Renal cortex interstitium (tissue), 11 donors: ENCODE data around the gene ZNF764. TPM values are rescaled to one million over a fixed set of nuclear protein-coding genes. Genes with fewer than 3 reads are reported as not detected.
"Not testable (repeated sequence)": the region's sequence is repeated elsewhere in the genome, so short reads cannot be mapped to it uniquely, and the experiment has no call there.

ENCODE experiments used
- DNase-seq, 11 donors: peaks; one replicate each; pipeline ENCODE4 v3.0.0-alpha.2; 2013; ENCODE audit warnings: low read depth in 9 of 11, low spot score in 4 of 11; ENCODE audit errors: extremely low read depth in 1 of 11
- polyA plus RNA-seq, 3 donors: library from polyadenylated mRNA; unstranded; fragments of 120-200 nt; gene quantifications; one replicate each; pipeline ENCODE4 v1.2.1, GENCODE V29; 2013; ENCODE audit not compliant: insufficient read length in 3 of 3

Gene ZNF764
- polyA plus RNA-seq, 3 donors, result 10.8 to 15.8 (median 12.5) TPM

DNA sequence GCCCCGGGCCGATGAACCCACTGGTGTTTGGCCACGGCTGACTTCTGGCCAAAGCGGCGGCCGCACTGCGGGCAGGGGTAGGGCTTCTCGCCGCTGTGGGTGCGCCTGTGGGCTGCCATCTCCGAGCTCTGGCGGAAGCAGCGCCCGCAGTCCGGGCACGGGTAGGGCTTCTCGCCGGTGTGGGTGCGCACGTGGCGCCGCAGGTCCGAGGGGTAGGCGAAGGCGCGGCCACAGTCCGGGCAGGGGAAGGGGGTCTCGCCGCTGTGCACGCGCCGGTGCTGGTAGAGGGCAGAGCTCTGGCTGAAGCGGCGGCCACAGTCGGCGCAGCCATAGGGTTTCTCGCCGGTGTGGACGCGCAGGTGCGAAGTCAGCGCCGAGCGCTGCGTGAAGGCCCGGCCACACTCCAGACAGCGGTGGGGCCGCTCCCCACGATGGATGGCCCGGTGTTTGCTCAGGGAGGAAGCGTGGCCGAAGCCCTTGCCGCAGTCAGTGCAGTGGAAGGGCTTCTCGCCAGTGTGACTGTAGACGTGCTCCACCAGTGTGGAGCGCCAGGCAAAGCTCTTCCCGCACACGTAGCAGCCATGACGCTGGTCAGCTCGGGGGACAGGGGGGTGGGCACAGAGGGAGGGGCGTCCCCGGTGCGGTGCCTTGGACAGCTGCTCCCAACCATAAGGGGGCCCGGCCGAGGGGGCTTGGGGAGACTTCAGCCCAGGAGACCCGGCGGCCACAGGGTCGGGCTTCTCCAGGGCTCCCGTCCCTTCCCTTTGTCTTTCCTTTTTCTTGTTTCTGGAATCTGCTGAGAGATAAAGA lies 2.7 kb downstream of the ZNF764 start:
- DNase-seq, result no peak

DNA sequence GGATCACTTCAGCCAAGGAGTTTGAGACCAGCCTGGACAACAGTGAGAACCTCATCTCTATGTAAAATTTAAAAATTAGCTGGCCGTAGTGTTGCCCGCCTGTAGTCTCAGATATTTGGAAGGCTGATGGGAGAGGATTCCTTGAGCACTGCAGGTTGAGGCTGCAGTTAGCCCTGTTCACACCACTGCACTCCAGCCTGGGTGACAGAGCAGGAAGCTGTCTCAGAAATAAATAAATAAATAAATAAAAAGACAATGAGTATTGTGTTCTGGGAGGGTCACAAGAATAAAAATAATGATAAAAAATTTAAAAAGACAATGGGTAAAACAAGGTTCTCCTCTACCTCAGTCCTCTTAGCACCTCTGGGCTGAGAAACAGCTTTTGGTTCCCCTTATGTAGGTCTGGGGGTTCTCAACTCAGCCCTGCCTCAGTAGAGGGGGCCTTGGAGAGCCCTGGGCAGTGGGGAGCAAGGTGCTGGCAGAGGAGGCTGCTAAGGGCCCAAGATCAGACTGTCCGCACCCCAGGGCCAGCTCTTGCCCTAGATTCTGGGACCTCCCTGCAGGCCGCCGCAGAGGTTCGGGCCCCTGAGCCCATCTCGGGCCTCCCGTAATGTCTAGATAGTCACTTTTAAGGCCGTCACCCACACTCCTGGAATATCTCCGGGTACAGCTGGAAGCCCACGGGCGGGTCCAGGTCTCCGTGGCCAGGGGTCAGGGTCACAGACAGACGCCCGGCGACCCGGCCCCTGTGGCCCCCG lies 3.4 kb downstream of the ZNF764 start:
- no peak for DNase-seq

DNA sequence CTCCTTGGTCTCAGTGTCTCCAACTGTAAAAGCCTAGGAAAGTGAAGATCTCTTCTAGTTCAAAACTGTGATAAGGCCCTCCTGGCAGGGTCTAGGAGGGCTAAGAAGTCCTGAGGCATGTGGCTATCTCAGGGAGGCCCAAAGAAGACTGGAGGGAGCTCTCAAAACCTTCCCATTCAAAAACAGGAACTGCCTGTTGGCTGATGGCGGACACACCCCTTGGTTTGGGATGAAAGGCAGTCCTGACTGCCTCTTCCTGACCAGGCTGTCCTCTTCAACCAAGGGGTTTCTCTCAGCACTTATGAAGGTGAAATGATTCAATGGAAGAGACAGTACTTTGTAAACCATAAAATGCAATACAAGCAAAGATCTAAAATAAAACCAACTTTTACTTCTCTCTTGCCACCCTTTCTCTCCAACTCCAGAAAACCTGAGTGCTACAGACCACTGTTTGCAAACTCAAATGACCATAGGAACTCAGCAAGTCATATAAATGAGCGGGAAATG lies 4.7 kb downstream of the ZNF764 start:
- DNase-seq, result no peak

DNA sequence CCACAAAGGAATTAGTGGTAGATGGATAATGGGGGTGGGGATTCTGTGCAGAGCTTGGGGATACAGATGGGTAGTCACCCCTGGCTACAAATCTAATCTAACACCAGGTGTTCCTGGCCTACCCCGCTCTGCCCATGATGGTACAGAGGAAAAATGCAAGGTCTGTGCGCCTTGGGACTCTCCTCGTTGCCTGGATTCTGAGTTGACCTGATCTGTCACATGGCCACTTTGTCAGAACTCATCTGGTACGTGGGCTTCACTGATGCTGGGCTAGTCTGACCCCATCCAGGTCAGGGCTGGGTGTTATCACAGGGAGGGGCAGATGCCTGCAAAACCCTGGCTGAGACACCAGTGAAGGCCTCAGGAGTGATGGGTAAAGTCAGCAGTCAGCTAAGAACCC lies 5.2 kb downstream of the ZNF764 start:
- no peak for DNase-seq

DNA sequence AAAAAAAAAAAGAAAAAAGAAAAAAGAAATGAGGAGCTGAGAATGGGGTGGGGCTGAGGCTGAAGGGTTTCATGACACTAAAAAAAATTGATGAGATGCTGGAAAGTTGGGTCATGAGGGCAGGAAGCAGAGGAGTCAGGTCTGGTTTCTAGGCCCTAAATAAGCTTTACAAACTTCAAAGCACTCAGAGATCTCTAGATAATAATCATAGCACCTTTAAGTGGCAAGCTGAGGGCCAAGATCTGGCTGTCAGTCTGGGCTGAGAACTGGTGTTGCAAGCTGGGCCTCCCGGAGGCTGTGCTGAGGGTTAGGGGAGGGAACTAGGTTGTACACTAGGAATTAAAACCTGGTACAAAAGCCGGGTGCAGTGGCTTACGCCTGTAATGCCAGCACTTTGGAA lies 6.4 kb downstream of the ZNF764 start:
- DNase-seq, result no peak

DNA sequence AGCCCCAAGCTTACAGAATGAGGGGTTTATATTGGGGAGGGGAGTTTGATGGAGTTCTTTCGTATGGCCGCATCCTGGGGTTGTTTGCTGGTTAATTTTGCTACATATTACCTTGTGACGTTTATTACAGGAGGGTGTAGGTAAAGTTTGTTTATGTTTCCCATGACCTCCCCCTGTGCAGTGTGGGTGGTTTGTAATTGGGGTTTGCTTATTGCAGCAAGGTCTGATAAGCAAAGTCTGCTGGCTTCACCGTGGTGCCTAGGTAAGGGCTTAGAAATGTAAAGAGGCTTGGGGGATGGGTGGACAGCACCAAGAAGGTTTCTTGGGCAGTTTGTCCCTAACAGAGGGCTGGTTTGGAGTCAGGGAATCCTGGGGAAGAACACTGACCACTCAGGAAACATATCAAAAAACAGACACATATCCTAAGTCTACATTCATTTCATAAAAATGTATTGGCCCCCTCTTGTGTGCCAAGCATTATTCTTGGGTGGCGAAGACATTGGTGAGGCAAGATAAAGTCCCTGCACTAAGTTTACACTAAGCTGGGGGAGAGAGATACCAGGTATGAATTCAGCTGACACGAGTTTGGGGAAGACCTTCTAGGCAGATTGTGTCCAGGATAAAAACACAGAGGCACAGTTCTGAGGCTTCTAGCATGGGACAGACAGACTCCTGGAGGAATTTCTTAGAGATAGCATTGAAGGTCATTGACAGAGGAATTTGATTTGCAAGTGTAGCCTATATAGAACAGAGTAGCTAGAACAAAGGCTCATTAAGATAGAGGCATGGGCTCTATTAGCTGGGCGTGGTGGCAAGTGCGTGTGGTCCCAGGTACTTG lies 9.5 kb downstream of the ZNF764 start:
- DNase-seq, result no peak

DNA sequence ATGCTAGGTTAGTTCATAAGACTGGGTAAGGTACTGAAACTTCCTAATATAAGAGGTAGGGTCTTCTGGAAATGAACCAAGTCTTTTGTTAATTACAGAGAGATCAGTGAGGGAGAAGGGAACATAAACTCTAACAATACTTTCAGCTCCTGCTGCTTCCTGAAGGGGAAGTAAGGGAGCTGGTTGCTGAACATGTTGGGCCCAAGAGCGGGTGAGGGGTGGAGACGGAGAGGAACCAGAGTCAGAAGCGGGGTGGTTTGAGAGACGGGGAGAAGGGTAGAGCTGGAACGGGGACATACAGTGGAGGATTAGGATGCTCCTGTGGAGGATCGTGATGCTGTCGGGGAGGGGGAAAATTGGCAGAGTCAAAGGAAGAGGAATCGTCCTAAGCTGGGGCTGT lies 12.1 kb downstream of the ZNF764 start:
- no peak for DNase-seq

DNA sequence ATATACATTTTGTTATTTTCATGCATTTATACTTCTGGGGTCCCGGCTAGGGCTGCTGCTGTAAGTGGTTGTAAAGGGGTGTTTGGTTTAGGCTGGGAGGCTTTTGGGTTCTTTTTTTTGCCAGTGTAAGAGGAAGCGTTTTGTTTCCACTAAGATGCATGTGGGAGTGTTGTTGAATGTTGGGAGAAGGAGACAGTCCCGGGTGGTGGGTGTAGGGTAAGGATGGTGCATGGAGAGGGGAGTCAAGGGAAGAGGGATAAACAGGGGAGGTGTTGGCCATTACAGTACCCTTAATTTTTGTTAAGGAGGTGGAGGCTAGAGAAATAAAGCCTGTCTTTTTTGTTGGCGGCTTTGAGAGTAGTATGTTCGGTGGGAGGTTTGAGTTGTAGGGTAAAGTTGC lies 15.1 kb downstream of the ZNF764 start:
- DNase-seq, result no peak

DNA sequence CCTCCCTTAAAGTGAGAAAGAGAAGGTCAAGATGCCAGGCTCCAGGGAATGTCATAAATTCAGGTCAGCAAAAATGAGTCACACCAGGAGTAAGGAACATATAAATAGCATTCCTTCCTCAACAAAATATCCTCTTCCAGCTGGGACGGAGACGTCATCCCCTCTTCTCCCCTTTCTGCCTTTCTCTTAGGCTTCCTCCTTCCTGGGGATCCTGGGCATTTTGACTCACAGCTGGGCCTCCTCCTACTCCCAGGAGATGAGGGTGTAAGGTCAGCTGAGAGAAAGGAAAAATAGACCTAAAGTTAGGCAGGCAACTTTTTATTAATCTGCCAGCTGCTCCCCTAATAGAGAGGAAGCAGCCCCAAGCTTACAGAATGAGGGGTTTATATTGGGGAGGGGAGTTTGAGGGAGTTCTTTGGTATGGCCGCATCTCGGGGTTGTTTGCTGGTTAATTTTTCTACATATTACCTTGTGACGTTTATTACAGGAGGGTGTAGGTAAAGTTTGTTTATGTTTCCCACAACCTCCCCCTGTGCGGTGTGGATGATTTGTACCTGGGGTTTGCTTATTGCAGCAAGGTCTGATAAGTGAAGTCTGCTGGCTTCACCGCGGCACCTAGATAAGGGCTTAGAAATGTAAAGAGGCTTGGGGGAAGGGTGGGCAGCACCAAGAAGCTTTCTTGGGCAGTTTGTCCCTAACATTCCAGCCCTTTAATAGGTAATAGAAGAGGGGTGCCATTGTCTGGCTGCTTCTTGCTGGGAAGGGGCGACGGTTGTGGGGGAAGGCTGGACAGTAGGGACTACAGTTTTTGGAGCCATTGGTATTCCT lies 16.5 kb downstream of the ZNF764 start:
- DNase-seq, result no peak

DNA sequence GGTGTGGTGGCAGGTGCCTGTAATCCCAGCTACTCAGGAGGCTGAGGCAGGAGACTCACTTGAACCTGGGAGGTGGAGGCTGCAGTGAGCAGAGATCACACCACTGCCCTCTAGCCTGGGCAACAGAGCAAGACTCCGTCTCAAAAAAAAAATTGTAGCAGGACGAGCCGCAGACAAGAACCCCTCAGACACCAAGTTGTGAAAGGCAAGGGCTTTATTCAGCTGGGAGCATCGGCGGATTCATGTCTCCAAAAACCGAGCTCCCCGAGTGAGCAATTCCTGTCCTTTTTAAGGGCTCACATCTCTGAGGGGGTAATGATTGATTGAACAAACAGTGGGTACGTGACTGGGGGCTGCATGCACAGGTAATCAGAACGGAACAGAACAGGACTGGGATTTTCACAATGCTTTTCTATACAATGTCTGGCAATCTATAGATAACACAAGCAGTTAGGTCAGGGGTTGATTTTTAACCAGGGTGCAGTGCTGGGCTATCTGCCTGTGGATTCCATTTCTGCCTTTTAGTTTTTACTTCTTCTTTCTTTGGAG lies 17.2 kb downstream of the ZNF764 start:
- DNase-seq, result not testable (repeated sequence)

DNA sequence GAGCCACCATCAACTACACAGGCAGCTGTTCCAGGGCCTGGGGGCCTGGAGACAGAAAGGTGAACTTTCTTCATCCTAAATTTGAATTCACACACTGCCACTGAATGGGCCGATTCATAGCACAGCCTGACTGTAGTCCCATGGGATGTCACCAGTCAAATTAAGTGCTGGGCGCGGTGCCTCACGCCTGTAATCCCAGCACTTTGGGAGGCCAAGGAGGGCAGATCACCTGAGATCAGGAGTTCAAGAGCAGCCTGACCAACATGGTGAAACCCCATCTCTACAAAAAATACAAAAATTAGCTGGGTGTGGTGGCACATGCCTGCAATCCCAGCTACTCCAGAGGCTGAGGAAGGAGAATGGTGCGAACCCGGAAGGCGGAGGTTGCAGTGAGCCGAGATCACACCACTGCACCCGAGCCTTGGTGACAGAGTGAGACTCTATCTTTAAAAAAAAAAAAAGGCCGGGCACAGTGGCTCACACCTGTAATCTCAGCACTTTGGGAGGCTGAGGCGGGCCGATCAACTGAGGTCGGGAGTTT lies 18.1 kb downstream of the ZNF764 start:
- not testable (repeated sequence) for DNase-seq

DNA sequence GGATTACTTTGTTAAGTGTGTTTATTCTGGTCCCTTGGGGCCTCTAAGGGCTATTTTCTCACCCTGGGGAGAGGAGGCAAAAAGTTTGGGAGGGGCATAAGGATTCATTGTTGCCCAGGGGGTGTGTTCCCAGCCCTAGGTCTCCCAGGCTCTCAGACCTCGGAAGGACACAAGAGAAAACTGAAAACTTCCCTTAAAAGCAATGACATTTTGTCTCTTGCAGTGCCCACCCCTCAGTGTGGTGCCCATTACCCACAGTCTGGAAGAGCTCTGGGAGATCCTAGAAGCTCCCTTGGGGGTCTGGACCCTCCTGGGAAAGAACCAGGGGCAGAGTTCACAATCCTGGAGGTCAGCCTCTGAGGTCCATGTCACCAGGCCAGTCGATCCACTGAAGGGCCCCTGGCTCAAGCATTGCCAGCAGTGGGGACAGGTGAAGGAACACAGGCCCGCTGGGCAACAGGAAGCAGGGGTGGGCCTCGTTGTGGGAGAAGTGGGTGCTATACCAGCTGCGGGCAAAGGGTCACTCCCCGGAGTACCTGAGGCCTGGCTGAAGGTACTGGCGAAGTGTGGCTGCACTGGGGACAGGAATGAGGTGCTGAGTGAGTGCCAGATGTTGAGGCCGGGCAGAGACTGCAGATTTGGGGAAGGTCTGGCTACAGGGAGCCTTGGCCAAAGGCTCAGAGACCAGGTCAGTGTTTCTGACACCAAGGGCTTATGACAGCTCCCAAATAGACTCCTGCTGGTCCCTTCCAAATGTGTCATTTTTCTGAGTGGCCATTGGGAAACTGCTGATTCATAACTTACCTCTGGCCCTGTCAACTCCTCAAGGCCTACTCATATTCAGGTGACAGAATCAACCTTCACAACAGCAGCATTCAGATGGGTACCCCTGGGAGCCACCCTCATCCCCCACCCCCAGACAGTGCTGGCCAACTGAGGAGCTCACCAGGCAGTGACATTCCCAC lies 18.9 kb downstream of the ZNF764 start:
- DNase-seq, result no peak

DNA sequence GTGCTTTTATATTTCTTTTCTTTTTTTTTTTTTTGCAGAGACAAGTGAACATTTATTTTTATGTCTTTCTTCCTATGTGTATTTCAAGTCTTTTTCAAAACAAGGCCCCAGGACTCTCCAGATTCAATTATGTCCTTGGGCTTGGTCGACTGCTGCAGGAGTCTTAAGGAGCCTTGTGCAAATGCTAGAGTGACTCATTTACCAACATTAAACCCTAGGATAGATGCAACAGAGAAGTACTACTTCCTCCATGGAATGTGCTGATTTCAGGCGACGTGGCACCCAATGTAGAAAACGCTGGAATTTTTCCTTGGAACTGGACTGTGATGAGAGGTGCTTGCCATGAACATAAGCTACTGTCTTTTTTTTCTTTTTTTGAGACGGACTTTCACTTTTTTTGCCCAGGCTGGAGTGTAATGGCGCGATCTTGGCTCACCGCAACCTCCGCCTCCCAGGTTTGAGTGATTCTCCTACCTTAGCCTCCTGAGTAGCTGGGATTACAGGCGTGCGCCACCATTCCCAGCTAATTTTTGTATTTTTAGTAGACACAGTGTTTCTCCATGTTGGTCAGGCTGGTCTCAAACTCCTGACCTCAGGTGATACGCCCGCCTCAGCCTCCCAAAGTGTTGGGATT lies 21.7 kb downstream of the ZNF764 start:
- DNase-seq, result not testable (repeated sequence)

DNA sequence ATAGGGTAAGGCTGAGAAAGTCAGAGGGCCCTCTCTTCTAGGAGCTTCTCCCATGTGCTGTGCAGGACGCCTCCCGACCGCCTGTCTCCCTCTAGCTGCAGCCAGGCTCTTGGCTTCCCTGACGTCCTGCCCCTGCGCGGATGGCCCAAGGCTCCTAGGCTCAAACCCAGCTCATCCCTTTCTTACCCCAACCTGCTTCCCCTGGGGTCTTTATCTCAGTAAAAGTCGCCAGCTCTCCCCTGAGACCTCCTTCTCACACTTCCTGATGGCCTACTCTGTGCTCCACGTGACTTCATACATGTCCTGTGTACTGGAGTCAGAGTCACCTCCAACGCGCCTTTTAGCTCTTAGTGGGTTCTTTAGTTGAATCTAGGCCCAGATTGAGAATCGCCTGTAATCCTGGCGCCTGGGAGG lies 22.4 kb downstream of the ZNF764 start:
- peak in 6 of 11 donors; percentile 49 to 69 (median 61) for DNase-seq

DNA sequence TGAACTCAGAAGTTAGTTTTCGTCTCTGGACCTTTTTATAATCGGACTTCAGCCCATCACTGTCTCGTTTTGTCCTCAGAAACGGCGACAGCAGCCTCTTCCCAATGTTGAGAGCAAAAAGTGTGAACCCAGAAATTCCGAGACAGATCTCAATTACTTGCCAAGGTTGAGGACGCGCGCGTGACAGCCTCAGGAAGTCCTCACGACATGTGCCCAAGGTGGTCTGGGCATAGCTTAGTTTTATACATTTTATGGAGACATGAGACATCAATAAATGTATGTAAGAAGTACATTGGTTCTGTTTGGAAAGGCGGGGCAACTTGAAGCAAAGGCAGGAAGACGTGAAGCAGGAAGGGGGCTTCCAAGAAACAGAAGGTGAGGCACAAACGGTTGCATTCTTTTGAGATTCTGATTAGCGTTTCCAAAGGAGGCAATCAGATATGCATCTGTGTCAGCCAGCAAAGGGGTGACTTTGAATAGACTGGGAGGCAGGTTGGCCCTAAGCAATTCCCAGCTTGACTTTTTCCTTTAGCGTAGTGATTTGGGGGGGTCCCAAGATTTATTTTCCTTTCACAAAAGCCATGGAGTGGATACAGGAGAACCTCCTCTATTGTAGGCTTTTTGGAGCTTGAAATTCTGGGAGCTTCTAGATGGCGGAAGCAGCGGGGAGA lies 22.9 kb downstream of the ZNF764 start:
- no peak for DNase-seq
